HG02610 (cell line): Measurements from ENCODE around the gene GPLD1.

Experiments used
- ATAC-seq: cut with Tn5 transposase; IDR thresholded peaks from one replicate; pipeline ENCODE4 v1.9.1; 2021; ENCODE audit warnings: mild to moderate bottlenecking, moderate library complexity; ENCODE audit not compliant: unreplicated experiment

Gene GPLD1

DNA sequence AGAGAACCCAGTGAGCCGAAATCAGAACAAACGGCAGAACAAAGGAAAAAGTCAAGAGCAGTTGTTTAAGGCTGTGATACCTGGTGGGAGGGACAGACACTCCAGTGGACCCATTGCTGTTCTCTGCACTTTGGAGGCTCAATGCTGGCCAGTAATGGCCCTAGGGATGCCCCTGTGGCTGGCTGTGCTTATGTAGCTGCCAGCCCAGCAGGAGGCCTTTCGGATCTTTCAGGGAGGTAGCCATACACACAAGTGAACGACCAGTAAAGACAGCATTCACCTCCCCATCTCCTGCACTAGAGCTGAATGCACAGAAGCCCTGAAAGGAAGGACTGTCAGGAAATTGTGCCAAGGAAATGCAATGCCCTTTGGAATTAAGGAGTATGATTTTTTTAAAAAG, 34.3 kb downstream of the GPLD1 start:
- no peak for ATAC-seq

DNA sequence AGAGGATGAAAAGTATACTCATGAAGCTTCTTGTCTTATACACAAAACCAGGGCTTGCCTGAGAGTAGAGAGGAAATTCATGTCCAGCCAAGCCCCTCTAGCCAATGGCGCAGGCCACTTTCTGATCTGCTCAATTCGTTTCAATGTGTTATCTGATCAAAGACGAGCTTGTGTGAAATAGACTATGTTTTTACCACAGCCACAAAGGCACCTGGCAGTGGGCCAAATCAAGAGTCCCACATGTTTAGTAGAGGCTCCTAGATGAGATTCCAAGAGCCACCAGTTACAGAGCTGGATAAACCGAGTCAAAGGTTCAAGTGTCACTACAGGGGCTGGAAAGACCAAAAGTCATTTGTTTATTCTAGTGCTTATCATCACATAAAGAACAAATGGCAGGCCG, 34.9 kb downstream of the GPLD1 start:
- no peak for ATAC-seq

DNA sequence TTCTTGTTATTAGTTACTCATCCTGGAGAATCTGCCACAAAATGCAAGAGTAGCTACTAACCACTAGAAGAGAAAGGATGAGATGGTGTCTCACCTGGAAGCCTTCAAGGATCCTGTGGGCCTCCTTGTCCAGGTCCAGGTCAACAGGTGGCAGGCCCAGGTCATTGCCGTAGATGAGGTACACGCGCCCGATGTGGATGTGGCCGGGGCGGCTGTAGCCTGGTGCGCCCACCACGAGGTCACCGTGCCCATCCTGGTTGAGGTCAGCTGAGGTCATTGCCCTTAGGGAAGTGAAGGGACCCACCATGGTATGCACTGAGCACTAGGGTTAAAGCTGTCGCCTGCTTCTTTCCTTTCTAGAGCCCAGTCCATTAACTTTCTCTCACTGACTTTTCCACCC, 35.5 kb downstream of the GPLD1 start:
- no peak for ATAC-seq

DNA sequence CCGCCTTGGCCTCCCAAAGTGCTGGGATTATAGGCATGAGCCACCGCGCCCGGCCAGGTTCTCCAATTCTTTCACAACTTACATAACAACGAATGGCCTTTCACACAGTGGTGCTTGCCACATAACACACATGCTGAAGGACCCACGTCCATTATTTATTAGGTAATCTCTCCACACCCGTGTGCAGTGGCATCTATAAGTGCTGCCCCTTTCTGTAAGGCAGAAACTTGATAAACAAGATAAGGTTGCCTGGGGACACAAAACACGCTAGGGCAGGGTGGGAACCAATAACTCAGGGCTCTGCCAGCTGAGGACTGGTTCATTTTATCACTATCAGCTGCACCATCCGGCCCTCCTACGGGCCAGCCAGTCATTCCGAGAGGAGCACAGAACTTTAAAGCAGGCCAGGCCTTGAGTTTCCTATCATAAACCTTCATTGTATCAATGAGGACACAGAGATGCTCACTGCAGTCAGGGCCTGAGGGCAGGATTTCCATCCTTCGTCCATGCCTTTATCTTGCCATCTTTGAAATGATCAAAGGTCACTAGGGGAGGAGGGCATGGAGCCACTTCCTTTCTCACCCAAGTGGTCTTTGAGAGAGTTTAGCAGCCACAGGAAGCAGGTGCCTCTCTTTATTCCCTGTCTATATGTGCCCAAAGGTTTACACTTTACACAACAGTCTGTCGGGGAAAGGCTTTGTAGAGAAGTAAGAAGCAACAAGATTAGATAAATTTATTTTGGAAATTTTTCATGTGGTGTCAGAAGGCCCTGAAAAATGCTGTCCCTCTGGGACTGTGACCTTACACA, 37.6 kb downstream of the GPLD1 start:
- ATAC-seq = no peak

DNA sequence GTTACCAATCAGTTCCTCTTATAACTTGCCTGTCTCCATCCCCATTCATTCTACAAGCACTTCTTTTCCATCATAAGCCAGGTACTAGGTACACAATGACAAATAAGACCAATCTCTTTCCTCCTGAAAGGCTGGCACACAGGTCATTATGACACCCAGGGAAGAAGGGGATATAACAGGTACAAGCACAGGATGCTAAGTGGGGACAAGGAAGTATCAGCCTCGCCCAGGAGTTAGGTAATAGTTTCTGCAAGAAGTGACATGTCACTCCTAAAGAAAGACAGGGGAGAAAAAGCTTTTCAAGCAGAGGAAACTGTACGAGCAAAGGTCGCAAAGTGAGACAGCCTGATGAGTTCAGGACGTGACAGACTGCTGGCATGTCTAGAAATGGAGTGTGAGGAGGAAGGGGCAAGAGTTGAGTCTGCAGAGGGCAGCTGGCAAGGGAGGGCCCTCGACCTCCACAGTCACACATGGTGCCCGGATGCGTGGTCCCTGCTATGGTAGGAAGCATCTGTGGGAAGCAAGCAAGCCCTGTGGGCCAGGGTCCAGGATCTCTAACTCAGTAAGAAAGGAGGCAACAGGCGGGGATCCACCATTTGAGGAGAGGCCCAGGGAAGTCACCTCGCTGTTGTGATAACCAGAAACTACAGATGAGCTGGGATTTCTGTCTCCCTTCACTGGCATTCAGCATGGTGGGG, 40.4 kb downstream of the GPLD1 start:
- no peak for ATAC-seq

DNA sequence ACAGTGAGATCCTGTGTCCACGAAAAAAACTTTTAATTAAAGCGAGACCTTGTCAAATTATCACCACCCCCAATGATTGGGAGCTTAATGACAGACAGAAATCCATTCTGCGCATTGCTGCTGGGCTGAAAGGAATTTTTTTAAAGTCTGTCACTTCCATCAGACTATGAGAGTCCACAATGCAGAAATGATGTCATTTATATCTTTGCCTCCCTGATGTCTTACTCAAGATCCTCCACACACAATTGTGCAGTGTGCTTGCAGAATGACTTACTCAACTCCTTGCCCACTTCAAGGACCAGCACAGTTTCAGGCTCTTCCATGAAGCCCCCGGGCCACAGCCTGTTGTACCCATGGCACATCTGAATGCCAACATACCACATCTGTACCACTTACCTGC, 41.0 kb downstream of the GPLD1 start:
- ATAC-seq = no peak

DNA sequence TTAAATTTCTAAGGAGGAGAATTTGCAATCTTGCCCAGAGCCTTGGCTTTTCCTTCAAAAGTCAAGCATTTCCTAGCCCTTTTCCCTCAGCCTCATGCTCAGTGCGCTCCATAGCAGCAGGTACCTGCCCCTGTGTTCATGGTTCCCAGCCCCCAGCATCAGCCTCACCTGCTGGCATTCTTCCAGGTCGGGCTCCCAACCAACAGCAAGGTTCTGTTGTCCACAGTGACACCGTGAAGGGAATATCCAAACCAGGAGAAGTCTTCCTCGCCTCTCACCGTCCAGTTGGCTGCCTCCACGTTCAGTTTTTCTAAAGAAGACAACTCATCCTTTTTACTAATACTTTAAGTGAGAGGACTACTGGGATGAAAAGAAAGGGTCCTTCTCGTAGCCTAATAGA, 42.7 kb downstream of the GPLD1 start:
- no peak for ATAC-seq

DNA sequence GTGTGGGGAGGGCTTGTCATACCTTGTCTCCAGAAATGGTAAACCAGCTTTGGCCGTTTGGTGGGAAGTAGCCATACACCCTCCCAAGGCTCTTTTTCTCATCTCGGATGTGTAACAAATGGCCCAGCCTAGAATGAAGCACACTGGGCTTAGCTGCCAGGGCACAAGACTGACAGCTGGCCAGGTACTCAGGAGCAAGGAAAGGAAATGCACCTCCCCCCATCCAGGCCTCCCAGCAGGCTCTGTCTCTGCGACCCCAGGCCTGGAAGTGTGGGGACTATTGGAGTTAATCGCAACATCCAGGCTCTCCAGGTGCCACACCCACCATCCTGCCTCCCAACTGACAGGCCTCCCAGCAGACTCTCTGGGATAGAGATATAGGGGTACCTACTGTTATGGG, 43.7 kb downstream of the GPLD1 start:
- no peak for ATAC-seq

DNA sequence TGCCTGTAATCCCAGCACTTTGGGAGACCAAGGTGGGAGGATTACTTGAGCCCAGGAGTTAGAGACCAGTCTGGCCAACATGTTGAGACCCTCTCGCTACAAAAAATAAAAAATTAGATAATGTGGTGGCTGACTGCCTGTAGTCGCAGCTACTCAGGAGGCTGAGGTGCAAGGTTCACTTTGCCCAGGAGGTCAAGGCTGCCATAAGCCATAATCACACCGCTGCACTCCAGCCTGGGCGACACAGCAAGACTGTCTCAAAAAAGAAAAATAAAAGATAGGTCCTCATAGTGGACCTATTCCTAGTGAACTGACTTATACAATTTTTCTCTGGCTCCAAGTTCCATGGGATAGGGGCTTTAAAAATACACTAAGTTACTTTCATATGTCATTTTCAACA, 44.8 kb downstream of the GPLD1 start:
- no peak for ATAC-seq

DNA sequence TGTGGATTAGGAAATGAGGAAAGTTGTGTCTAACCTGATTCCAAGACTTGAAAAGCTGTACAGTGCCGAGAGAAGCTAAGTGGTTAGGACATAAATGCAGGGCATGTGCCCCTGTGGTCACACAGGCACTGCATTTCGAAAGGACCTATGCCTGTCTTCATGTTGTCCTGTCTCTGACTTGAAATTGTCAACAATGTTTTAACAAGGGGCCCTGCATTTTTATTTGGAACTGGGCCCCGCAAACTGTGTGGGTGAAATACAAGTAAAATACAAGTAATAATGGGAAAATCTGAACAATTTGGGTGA, 47.8 kb downstream of the GPLD1 start:
- no peak for ATAC-seq

DNA sequence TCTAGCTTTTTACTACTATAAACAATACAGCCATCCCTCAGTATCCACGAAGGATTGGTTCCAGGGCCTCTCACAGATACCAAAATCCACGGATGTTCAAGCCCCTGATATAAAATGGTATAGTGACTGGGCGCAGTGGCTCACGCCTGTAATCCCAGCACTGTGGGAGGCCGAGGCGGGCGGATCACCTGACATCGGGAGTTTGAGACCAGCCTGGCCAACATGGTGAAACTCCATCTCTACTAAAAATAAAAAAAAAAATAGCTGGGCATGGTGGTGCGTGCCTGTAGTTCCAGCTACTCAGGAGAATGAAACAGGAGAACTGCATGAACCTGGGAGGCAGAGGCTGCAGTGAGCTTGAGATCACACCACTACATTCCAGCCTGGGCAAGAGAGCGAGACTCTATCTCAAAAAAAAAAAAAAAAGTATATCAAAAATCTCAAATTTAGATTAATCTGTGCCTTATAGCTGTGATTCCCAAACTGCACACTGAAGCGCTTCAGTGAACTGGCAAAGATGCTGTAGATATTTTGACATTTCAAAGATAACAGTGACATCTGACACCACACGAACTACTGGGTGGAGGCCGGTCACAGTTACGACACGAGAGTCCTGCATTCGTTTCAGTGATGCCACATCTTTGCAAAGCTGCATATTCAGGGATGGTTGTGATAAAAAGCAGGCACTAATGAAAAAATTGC, 48.3 kb downstream of the GPLD1 start:
- no peak for ATAC-seq

DNA sequence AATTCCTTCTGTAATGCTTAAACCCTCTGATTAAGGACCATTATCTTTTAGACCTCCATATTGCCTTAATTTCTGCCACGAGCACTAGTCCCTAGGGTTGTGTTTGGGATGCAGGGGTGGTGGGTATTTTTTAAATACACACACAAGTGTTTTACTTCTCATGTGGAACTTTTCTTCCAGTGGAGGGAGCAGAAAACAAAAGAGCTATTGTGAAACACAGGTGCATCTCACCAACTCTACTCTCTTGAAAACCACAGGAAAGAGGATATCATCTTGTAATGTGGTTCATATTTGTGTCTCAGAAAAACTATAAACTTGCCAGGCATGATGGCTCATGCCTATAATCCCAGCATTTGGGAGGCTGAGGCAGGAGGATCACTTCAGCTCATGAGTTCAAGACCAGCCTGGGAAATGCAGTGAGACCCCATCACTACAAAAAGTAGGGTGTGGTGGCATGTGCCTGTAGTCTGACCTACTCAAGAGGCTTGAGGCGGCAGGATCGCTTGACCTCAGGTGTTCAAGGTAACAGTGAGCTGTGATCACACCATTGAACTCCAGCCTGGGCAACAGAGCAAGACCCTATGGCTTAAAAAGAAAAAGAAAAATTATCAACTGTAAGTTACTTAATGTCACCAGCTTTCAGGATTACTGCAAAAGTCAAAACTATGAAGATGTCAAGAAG, 49.4 kb downstream of the GPLD1 start:
- no peak for ATAC-seq

DNA sequence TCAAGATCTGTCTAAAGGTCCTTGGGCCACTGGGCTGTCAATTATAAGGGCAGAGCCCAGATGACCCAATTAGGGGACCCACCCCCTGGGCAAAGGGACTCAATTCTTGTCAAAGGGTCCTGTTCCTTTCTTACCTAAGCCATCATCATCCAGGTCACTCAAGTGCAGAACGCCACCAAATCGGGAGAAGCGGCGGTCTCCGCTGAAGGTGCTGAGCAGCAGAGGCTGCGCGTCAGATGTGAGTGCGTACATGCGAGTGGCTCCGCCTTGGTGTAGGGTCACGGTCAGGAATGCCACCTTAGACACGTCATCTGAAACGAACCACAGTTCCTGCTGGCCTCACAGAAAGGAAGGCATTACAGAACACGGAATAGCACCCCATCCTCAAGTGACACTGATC, 52.4 kb downstream of the GPLD1 start:
- no peak for ATAC-seq

DNA sequence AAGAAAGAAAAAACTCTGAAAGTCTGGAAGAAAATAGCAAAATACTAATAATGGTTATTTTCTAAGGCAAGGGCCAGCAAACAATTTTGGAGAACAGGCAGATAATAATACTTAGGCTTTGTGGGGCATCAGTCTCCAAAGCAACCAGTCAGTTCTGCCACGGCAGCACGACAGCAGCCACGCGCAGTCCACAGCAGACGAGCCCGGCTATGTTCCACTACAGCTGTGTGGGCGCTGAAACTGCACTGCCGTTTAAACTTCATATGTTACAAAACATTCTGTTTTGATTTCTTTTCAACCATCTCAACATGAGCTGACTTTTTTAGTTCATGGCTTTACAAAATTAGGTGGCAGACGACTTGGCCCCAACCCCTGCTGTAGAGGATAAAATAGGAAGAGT, 56.8 kb downstream of the GPLD1 start:
- ATAC-seq = no peak

DNA sequence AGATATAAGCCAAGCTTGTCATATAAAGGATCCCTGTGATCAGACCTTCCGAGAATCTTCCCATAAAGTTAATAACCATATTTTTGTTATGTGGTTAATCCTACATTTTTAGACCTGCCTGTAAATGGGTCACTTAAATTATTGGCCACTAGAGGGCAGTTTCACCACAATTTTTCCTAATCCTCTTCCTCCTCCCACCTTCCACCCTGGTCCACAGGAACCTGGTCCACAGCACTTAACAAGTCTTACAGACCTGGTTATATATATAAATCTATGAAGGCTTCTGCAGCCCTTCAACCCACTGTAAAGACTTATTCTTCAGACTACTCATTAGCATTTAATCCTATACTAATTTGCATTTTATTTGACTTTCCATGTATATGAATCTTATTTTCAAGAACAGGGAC, 58.3 kb downstream of the GPLD1 start:
- no peak for ATAC-seq

DNA sequence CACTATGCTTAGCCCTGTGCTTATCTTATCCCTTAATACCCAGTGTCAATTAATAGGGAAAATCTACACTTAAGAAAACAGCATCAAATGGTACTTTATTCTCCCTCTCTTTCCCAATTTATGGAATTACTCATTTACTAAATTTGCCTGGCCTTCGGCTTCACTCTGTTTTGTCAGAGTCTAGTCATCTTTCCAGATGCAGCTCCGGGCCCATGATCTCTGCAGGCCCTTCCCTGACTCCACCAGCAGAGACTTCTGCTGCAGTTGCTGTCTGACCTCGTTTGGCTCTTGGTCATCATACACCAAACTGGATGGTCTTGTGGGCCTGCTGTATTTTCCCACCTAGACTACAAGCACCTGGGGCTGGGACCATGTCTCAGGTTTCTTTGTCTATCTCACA, 59.3 kb downstream of the GPLD1 start:
- no peak for ATAC-seq

DNA sequence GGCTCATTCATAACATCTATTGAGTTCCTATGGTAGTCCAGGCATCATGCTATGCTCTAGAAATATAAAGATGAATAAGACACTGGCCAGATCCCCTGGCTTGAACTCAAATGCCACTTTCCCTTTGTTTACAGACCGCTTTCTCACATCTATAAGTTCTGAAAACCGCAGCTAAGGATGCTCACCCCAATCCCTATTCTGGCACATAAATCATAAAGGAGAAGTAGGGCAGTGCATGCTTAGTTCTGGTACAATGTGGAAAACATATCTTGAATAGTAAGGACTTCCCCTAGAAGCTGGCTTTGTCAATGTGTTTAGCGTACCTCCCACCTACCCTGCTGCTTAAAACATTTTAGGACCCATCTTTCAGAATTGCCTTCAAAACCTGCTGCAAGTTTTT, 60.2 kb downstream of the GPLD1 start:
- ATAC-seq = no peak

DNA sequence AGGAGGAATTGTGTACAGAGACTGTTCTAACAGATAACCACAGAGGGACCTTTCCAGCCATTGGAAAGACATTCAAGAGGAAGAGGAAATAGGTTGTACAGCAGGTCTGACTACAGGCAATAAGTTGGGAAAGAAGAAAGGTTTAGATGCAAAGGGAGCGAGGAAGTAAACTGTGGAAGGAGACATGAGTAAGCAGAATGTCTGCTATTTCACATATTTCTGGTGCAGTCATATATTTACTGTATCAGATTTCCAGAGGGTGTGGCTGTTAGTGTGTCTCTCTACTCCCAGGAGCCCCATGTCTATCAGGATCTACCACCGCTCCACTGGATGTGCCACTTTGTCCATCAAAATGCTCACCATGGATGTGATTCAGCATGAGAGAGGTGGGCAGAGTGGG, 60.8 kb downstream of the GPLD1 start:
- ATAC-seq = no peak

DNA sequence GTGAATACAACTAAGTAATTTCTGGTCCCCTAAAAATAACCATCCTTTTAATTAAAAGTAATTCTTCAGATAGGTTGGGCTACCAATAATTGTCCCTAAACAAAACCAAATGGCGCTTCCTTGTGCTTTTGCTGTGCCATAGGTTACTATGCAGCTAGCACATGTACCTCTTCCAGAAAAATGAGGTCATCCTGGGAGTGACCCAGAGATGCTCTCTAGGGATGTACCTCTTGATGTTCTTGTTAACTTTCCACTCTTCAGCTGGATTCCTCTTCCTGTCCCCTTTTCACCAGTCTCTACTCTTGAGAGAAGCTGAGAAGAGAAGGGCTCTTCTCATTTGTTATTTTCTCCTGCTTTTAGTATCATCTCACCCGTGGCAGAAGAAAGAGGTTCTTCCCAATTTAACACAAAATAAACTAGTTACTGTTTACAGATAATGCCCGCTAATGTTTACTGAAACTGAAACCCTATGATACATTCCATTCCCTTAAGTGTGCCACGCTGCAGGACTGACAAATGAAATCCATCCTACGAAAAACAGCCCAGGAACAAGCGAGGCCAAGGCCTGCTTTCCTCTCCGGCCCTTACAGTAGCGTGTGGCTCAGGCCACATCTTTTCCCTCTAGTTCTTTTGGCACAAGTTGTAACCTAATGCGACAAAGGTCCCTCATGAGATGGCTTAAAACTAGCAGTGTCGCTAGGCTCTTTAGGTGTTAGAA, 62.5 kb downstream of the GPLD1 start:
- ATAC-seq = no peak

DNA sequence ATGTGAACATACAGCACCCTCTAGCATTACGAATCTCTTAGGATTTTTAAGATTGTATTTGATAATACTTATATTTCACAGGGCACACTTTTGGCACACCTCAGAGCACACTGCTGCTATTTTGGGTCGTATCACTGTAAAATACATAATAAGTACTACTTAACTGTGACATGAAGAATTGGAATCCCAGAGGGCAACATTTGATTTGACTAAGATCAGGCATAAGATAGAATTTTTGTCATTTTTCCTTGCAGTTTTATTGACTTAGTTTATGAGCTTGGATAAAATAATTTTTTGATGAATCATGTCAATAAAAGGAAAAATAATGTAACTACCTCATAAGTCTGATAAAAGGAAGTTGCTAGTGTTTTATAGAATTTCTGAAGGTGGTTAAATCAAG, 64.3 kb downstream of the GPLD1 start:
- ATAC-seq = no peak

DNA sequence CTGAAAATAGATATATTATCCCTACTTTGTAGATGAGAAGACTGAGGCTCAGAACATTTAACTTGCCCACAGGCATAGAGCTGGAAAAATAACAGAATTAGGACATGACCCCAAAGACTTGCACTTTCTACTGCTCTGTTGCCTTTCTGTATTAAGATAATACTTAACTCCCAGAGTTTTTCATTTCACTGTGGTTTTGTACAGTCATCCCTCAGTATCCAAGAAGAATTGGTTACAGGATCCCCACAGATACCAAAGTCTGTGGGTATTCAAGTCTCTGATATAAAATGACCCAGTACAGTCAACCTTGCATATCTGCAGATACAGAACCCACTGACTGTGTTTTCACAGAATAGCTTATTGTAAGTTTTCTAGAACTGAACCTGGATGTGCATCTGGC, 69.9 kb downstream of the GPLD1 start:
- no peak for ATAC-seq
